ENCODE measurements around the gene HOXB9. TPM values are rescaled to one million over a fixed set of nuclear protein-coding genes. Genes with fewer than 3 reads are reported as not detected.
A peak's percentile ranks its signal among the peaks of the same experiment; 100 is the strongest.

Gene HOXB9
- total RNA-seq, 2 experiments from 2014 or later = 8.4 to 19.6 TPM

DNA sequence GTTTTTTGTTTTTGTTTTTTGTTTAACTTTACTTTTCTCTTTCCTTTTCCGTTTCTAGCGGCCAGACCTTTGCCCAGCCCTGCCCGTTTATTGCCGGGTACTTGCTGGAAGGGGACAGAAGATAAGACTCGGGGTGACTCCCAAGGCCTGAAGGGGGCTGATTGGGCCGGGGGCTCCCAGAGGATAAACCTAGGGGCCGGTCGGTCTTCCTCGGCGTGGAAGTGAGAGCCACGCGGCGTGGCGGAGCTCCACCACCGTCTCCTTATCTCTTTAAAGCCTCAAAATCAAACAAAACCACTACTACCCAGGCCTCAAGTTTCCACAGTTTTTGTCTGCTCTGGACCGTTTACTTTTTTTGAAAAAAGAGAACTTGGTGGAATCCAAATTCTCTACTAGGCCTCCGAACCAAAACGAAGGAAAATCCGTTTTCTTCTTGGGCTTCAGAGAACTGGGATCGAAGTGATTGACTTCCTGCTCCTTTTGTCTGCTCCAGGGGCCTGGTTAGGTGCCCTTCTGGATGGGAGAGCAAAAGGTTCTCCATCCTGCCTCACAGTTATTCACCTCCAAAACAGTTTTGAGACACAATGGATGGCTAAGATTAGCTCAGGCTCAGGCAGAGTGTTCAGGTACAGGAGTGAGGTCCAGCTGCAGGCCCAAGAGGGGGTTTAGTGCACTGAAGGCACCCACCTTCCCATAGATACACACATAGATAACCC, 8.5 kb upstream of the HOXB9 start:
- peaks cover 84% of the 10 kb centered on the region for H3K27me3 Mint-ChIP-seq
- H3K36me3 Mint-ChIP-seq = peaks cover 4% of the 10 kb centered on the region
- H3K4me1 Mint-ChIP-seq = peaks cover 36% of the 10 kb centered on the region
- DNase-seq (no peak), ATAC-seq (no peak)
- H3K27ac Mint-ChIP-seq = no peak overlapping the region
- CTCF ChIA-PET = interaction anchor here (1.0 to 13.1 kb wide), 8 partner anchors 10 to 244 kb away, joined by 3 to 190 read pairs (median 6); partner anchors contain the start of genes HOXB8 and HOXB9
- no peak overlapping the region for H3K4me3 Mint-ChIP-seq
- H3K9me3 Mint-ChIP-seq (ENCODE audit: low read depth) = no peaks in the 10 kb centered on the region

DNA sequence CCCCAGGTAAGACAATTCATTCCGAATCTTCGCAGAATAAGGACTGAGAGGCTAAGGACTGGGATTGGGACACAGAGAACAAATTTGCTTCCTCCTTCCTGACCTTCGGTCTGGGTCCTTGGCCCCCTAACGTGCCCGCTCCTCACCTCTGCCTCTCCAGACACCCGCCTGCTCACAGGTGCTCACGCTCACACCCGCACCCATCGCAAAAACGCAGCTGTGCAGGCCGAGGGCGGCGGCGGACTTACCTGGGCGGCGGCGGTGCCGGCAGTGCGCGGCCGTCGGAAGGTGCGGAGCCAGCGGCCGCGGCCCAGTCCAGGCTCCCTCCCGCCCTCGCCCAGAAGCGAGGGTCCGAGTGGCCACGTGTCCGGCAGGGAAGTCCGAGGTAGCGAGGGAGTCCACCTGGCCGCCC, 7.1 kb upstream of the HOXB9 start:
- H3K4me3 Mint-ChIP-seq = peak overlapping the region; percentile 64
- CTCF ChIA-PET = interaction anchor here (1.2 to 13.1 kb wide), 8 partner anchors 11 to 246 kb away, joined by 3 to 190 read pairs (median 7); partner anchors contain the start of gene HOXB9
- no peak for ATAC-seq
- H3K9me3 Mint-ChIP-seq (ENCODE audit: low read depth) = no peaks in the 10 kb centered on the region
- H3K27ac Mint-ChIP-seq = peak overlapping the region; percentile 88
- no peak for DNase-seq
- peaks cover 4% of the 10 kb centered on the region for H3K36me3 Mint-ChIP-seq
- peaks cover 35% of the 10 kb centered on the region for H3K4me1 Mint-ChIP-seq
- peaks cover 85% of the 10 kb centered on the region for H3K27me3 Mint-ChIP-seq

DNA sequence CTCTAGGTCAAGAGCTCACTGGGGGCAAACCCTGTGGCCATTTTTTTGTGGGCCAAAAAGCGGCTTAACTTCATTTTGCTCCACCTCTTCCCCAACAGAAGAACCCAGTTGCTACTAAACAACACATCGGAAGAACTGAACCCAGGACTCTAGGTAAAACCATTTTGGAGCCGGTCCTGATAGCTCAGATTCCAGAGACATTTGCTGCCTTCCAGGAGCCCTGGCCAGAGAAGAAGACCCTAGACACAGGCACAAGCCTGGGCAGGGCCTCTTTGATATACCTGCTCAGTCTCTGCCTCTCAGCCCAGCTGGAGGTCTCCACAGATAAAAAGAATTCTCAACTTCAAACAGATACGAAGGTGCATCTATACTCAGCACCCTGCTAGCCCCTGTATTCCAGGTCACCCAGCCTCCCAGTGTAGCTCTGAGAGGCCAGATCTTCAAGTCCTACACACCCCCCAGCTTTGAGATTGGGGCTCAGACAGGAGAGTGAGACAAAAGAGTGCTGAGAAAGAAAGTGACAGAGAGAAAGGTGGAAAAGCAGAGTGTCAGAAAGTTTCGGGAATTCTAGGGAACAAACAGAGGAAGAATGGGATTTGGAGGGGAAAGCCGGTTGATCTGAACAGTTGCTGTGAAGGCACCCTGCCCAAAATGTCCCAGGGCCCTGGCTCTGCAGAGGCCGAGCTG, 6.6 kb upstream of the HOXB9 start:
- peak; percentile 8 for ATAC-seq
- CTCF ChIA-PET = interaction anchor here (0.6 to 13.1 kb wide), 13 partner anchors 10 to 552 kb away, joined by 3 to 190 read pairs (median 5); partner anchors contain the start of gene HOXB9
- peaks cover 85% of the 10 kb centered on the region for H3K27me3 Mint-ChIP-seq
- no peak for DNase-seq
- peaks cover 34% of the 10 kb centered on the region for H3K4me1 Mint-ChIP-seq
- H3K27ac Mint-ChIP-seq = peak overlapping the region; percentile 88
- peaks cover 3% of the 10 kb centered on the region for H3K36me3 Mint-ChIP-seq
- H3K4me3 Mint-ChIP-seq = peak overlapping the region; percentile 64
- H3K9me3 Mint-ChIP-seq (ENCODE audit: low read depth) = no peaks in the 10 kb centered on the region

DNA sequence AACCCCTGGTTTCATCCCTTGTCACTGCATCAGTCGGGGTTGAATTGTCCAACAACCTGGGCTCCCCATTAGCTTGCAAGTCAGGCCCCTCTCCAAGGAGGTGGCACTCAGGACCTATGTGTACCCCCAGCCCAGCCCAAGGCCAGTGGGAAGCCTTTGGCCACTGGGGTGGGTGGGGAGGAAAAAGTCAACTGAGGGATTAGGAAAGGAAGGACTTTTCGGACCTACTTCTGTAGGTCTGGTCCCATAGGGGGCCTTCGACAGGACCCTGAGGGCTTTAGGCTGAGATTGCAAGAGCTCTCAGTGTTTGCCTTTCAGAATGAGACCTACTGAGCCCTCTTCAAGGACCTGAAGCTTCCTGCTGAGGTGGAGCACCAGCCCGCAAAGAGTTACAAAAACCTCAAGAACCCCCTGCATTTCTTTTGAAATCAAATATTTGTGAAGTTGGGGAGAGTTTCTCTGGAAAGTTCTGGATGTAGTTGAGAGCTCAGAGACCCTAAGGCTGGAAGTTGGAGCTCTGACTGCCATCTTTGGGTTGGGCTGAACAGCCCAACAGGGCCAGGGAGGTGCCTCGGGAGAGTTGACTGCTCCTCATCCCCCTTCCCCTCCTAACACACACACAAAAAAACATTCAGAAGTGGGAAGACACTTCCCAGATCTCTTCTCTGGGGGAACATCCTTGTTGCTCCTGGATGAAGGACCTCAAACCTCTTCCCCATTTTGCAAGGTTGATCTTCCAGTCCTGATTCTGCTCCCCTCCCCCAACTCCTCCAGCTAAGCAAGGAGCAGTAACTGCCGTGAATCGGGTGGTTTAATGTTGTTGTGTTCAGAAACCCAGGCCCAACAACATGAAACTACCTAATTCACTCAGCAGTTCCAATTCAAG, 5.8 kb upstream of the HOXB9 start:
- H3K9me3 Mint-ChIP-seq (ENCODE audit: low read depth) = no peaks in the 10 kb centered on the region
- H3K27ac Mint-ChIP-seq = peak overlapping the region; percentile 88

DNA sequence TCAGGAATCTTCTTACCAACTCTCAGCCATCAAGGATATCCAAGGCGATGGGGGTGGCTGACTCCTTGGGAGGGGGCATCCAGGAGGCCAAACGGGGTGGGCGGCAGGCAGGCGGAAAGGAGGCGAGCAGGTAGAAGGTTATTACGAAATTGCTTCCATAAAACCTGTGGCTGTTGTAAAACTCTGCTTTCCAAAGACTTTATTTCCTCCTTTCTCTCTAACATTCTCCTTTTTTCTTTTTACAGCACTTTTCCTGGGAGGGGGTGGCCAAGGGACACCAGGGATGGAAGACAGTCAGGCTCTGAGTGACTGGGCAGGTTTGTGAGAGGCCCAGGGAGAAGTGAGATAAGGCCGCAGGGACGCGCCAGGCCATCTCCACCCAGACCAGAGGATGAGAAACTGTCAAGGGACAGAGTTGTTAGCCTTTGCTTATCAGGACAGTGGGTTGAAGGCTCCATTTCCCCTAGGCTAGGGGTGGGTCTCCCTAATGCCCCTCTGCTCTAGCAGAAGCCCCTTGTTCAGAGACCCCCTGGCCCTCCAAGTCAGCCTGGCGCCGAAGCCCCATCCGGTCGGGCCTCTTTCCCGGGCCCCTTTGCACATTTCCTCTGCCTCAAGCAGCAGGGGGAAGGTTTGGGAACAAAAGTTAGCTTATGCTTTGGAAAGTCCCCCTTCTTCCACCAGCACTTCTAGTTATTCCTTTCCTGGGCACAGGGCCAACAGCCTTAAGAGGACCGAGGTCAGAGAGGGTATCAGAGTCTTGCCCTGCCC, 5.0 kb upstream of the HOXB9 start:
- H3K4me3 Mint-ChIP-seq = no peak overlapping the region
- H3K36me3 Mint-ChIP-seq = peaks cover 3% of the 10 kb centered on the region
- peaks cover 37% of the 10 kb centered on the region for H3K4me1 Mint-ChIP-seq
- H3K27me3 Mint-ChIP-seq = peaks cover 82% of the 10 kb centered on the region
- CTCF ChIA-PET = interaction anchor here (0.8 to 13.1 kb wide), 4 partner anchors 8 to 253 kb away, joined by 3 to 190 read pairs (median 5); partner anchors contain the start of gene HOXB9
- DNase-seq (no peak), ATAC-seq (no peak)
- H3K9me3 Mint-ChIP-seq (ENCODE audit: low read depth) = no peaks in the 10 kb centered on the region
- H3K27ac Mint-ChIP-seq = peak overlapping the region; percentile 88

More for the DNA sequence above, 5.8 kb upstream of the HOXB9 start:
- ATAC-seq (peak; percentile 54), DNase-seq (peak; percentile 65)
- peaks cover 37% of the 10 kb centered on the region for H3K4me1 Mint-ChIP-seq
- peaks cover 3% of the 10 kb centered on the region for H3K36me3 Mint-ChIP-seq
- peak overlapping the region; percentile 64 for H3K4me3 Mint-ChIP-seq
- H3K27me3 Mint-ChIP-seq = peaks cover 85% of the 10 kb centered on the region
- CTCF ChIA-PET = interaction anchor here (0.6 to 13.1 kb wide), 15 partner anchors 9 to 551 kb away, joined by 3 to 190 read pairs (median 5); partner anchors contain the start of gene HOXB9

DNA sequence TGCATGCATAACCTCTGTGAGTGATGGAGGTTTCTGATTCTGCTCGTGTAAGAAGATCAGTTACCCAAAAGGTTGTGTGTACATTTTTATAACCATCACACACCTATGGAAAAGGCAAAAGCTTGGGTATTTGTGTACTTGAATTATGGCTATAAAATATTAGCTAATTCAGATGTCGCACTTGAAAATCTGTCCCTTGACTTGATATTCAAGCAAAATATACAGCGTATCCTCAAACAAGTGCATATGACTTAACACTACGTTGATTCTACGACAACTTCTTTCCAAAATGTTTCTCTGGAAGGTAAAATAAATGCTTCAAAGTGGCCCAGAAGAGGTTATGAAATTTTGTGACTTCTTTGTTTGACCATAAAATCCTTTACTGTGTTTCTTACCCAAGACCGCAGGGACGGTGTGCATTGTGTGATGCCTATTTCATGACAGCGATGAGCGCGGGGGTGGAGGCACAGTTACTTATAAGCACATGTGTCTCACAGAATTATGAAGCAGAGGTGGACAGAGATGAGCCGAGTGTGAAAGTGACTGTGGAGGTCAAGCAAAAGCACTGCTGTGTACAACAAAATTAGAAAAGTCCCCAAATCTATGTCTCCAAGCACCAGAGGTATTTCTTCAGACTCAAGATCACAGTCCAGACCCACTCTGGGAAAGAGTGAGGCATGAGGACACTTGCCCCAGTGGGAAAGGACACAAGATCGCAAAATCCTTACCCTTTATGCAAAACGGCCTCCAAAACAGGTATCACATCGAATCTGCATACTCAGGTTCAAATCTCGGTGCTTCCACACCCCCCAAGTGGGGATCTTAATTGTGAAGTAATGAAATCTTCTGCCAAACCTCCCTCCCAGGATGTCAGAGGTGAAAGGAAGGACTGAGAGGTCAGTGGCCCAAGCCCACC, 4.1 kb upstream of the HOXB9 start:
- H3K9me3 Mint-ChIP-seq (ENCODE audit: low read depth) = no peaks in the 10 kb centered on the region
- H3K4me1 Mint-ChIP-seq = peaks cover 40% of the 10 kb centered on the region
- peaks cover 78% of the 10 kb centered on the region for H3K27me3 Mint-ChIP-seq
- no peak overlapping the region for H3K4me3 Mint-ChIP-seq
- CTCF ChIA-PET = interaction anchor here (1.2 to 2.4 kb wide), 3 partner anchors 12 to 37 kb away, joined by 4 to 14 read pairs (median 5); partner anchors contain the start of gene HOXB5
- ATAC-seq (no peak), DNase-seq (no peak)
- no peak overlapping the region for H3K27ac Mint-ChIP-seq
- peaks cover 3% of the 10 kb centered on the region for H3K36me3 Mint-ChIP-seq

DNA sequence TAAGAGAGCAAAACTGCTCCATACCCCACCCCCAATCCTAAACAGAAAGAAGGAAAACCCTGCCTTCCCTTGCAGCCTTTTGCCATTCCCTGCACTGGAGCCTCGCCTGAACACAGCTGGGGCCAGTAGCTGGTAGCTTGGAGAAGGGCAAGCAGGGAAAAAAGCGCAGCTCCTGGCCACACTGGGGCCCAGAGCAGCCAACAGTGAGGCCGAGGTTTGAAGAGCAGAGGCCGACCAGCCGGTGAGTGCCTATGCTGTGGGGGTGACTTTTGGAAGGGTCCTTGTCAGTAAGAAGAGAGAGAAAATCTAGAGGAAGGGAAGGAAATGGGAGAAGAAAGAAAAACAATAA, 3.2 kb upstream of the HOXB9 start:
- CTCF ChIA-PET = interaction anchor here (1.2 to 2.4 kb wide), 3 partner anchors 11 to 36 kb away, joined by 4 to 14 read pairs (median 5); partner anchors contain the start of gene HOXB5
- no peak overlapping the region for H3K27ac Mint-ChIP-seq
- no peak for ATAC-seq
- peaks cover 38% of the 10 kb centered on the region for H3K4me1 Mint-ChIP-seq
- peaks cover 73% of the 10 kb centered on the region for H3K27me3 Mint-ChIP-seq
- H3K9me3 Mint-ChIP-seq (ENCODE audit: low read depth) = no peaks in the 10 kb centered on the region
- DNase-seq = no peak
- peaks cover 3% of the 10 kb centered on the region for H3K36me3 Mint-ChIP-seq
- no peak overlapping the region for H3K4me3 Mint-ChIP-seq

DNA sequence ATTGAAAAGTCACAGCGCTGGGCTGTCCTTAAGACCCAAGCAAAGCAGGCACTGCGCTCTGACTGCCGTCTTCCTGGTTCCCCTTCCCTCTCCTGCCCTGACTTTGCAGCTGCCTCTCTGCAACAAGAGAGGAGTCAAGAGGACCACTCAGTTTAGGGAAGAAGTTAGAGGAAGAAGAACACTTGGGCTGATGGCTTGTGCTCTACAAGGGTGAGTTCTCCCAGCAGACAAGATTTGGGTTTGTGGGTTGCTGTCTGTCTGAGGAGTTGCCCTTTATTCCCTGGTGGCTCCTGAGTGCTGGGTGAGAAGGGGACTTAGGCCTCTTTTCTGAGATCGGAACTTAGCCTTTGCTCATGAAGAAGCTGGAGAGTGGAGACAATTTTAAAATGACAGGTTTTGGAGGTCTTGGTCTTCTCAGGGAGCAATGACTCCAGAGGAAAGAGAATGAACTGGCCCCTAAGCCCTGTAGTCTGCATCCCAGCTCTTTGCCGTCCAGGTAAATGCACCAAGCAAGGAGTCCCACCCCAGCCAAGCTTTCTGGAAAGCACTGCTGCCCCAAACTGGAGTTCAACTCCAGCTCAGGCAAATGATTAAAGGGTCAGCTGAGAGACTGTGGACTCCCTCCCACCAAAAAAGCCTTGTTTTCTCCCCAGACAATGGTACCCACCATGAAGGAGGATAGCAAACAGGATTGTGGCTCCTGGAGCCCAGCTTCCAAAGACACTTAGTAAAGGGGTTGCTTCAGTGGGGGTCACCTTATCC, 2.7 kb upstream of the HOXB9 start:
- DNase-seq (no peak), ATAC-seq (no peak)
- peaks cover 73% of the 10 kb centered on the region for H3K27me3 Mint-ChIP-seq
- no peak overlapping the region for H3K27ac Mint-ChIP-seq
- H3K9me3 Mint-ChIP-seq (ENCODE audit: low read depth) = no peaks in the 10 kb centered on the region
- H3K4me1 Mint-ChIP-seq = peaks cover 38% of the 10 kb centered on the region
- CTCF ChIA-PET = interaction anchor here (1.2 to 2.4 kb wide), 3 partner anchors 10 to 36 kb away, joined by 4 to 14 read pairs (median 5); partner anchors contain the start of gene HOXB5
- H3K36me3 Mint-ChIP-seq = peaks cover 3% of the 10 kb centered on the region
- H3K4me3 Mint-ChIP-seq = no peak overlapping the region

DNA sequence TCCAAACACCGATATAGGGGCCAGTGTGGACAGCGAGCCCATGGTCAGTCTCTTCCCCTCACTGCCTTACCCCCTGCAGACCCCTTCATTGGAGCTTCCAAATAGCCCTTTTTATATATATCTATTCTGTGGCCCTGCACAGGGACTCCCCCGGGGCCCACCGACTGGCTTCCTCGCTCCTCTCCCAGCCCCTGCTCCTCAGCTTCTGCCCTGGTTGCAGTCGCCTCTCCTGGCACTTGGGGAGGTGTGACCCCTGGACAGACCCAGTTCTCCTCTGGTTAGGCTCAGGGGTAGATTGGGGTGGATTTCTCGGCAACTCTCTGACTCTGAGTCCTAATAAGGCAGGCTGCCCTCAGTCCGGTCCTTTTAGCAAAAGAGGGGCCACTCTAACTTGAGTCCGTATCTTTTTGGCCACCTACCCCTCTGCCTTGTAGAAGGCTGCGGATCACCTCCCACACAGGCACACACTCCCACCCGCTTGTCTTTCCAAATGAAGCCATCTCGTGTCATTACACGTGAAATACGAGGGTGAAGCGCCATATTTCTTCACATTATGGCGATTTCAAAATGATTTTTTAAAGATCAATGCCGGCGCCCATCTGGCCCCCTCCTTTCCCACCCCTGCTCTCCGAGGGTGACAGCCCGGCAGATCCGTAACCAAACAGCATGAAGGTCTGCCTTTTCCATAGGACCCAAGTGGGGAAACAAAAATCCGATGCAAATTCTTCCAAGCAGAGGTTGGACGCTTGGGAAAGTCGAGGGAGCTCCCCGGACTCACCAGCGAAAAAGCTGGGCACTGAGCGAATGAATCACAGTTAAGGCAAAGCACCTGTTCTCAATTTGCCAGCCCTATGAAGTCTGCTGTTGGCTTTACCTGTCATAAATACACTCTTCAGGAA, 1.7 kb upstream of the HOXB9 start:
- no peak for DNase-seq
- Mint-ChIP-seq H3K4me3 (no peak overlapping the region), H3K36me3 (peaks cover 2% of the 10 kb centered on the region), H3K9me3 (ENCODE audit: low read depth) (no peaks in the 10 kb centered on the region), H3K27me3 (peaks cover 74% of the 10 kb centered on the region), H3K4me1 (peaks cover 38% of the 10 kb centered on the region), H3K27ac (no peak overlapping the region)
- ATAC-seq = no peak
- CTCF ChIA-PET = interaction anchor here (2.1 to 11.2 kb wide), 3 partner anchors 9 to 35 kb away, joined by 4 to 190 read pairs (median 14); partner anchors contain the start of gene HOXB5

DNA sequence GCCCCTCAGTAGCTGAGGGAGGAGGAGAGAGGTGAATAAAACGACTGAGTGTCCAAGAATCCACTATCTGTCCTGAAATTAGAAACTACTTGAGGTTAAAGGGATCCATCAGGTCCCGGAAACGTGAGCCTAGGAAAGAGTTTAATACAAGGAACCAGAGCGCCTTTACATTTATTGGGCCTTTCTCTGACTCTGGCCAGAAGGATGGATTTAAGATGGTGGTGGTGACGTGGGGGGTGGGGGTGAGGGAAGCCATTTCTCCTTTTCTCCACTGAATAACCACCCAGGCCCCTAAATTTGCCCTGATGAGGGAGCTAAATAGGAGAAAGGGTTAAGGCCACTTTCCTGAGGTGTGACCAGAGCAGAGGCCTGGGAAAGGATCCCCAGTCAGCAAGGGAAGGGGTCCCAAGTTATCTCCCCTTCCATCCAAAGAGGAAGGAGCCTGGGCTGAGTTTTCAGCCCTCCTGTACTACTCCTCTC, 1.0 kb upstream of the HOXB9 start:
- DNase-seq (no peak), ATAC-seq (no peak)
- CTCF ChIA-PET = interaction anchor here (1.4 to 11.2 kb wide), 4 partner anchors 10 to 656 kb away, joined by 6 to 190 read pairs (median 6); partner anchors contain the start of genes CDK5RAP3 and HOXB5
- peak overlapping the region; percentile 87 for H3K27ac Mint-ChIP-seq
- peak overlapping the region; percentile 75 for H3K4me3 Mint-ChIP-seq
- no peaks in the 10 kb centered on the region for H3K9me3 Mint-ChIP-seq (ENCODE audit: low read depth)
- H3K27me3 Mint-ChIP-seq = peaks cover 75% of the 10 kb centered on the region
- peaks cover 31% of the 10 kb centered on the region for H3K4me1 Mint-ChIP-seq
- peaks cover 2% of the 10 kb centered on the region for H3K36me3 Mint-ChIP-seq

Measured in activated CD8-positive, alpha-beta memory T cell treated with anti-CD3 and anti-CD28 coated beads, Interleukin-2, amount 10 ng/mL, durations not matched to agents 7 days and 5 days (primary cell).